ENCODE results near the gene ADAMTS7.

- TF ChIP-seq ZSCAN30 (tag by site-specific recombination; IDR thresholded peaks at IDR 0.05) (no peak), ZNF777 (tag by site-specific recombination; IDR thresholded peaks at IDR 0.05; ENCODE audit: borderline replicate concordance) (no peak), CTCF (tag by site-specific recombination; IDR thresholded peaks at IDR 0.05) (no peak), ZNF529 (tag by site-specific recombination; IDR thresholded peaks at IDR 0.05; ENCODE audit: insufficient replicate concordance) (no peak)
Measured at GRCh38 chr15:78763796-78764241, 47.4 kb downstream of the ADAMTS7 start.
